ENCODE measurements around the gene DLEC1.

Gene DLEC1

GRCh38 chr3:38141173-38141951 lies 102.4 kb downstream of the DLEC1 start:
- no peak overlapping the region for H3K4me2 ChIP-seq (ENCODE audit: insufficient read depth, low read length)

GRCh38 chr3:38141952-38142273 lies 102.9 kb downstream of the DLEC1 start:
- H3K27ac ChIP-seq (ENCODE audit: low read length), result no peak overlapping the region
- no peak overlapping the region for H2AFZ ChIP-seq (ENCODE audit: low read depth, low read length)
- H3K9ac ChIP-seq (ENCODE audit: low read depth, low read length), result no peak overlapping the region
- H3K4me2 ChIP-seq (ENCODE audit: insufficient read depth, low read length), result no peak overlapping the region
- peaks cover 26% of the 10 kb centered on the region for H3K4me1 ChIP-seq (ENCODE audit: insufficient read depth, low read length)
- no peak overlapping the region for H3K4me3 ChIP-seq (ENCODE audit: low read depth in 1 of 2, low read length in 2 of 2)
- H4K20me1 ChIP-seq (ENCODE audit: insufficient read depth, low read length), result no peaks in the 10 kb centered on the region
- H3K79me2 ChIP-seq (ENCODE audit: insufficient read depth, low read length), result peaks cover 23% of the 10 kb centered on the region
- peaks cover 5% of the 10 kb centered on the region for H3K9me3 ChIP-seq (ENCODE audit: insufficient read depth, low read length, severe bottlenecking)
- peaks cover 25% of the 10 kb centered on the region for H3K36me3 ChIP-seq (ENCODE audit: insufficient read depth, low read length)
- no peak for TF ChIP-seq CTCF (IDR thresholded peaks at IDR 0.05; ENCODE audit: borderline replicate concordance, extremely low read depth, low read length, poor library complexity, severe bottlenecking)
- TF ChIP-seq EZH2 (IDR thresholded peaks at IDR 0.05; ENCODE audit: borderline replicate concordance, low read depth, low read length, severe bottlenecking), result no peak
- DNase-seq, result no peak
- no peak for ATAC-seq (ENCODE audit: insufficient read depth, low read depth)
- no peaks in the 10 kb centered on the region for H3K27me3 ChIP-seq (ENCODE audit: insufficient read depth, low read length, poor library complexity)

More at GRCh38 chr3:38141173-38141951, 102.4 kb downstream of the DLEC1 start:
- H3K27me3 ChIP-seq (ENCODE audit: insufficient read depth, low read length, poor library complexity), result no peaks in the 10 kb centered on the region
- H2AFZ ChIP-seq (ENCODE audit: low read depth, low read length), result no peak overlapping the region
- ATAC-seq (ENCODE audit: insufficient read depth, low read depth) (no peak), DNase-seq (no peak)
- peaks cover 5% of the 10 kb centered on the region for H3K9me3 ChIP-seq (ENCODE audit: insufficient read depth, low read length, severe bottlenecking)
- peaks cover 27% of the 10 kb centered on the region for H3K4me1 ChIP-seq (ENCODE audit: insufficient read depth, low read length)
- H3K79me2 ChIP-seq (ENCODE audit: insufficient read depth, low read length), result peaks cover 28% of the 10 kb centered on the region
- no peaks in the 10 kb centered on the region for H4K20me1 ChIP-seq (ENCODE audit: insufficient read depth, low read length)
- no peak overlapping the region for H3K9ac ChIP-seq (ENCODE audit: low read depth, low read length)
- no peak overlapping the region for H3K4me3 ChIP-seq (ENCODE audit: low read depth in 1 of 2, low read length in 2 of 2)
- peaks cover 25% of the 10 kb centered on the region for H3K36me3 ChIP-seq (ENCODE audit: insufficient read depth, low read length)
- no peak for TF ChIP-seq EZH2 (IDR thresholded peaks at IDR 0.05; ENCODE audit: borderline replicate concordance, low read depth, low read length, severe bottlenecking)
- no peak for TF ChIP-seq CTCF (IDR thresholded peaks at IDR 0.05; ENCODE audit: borderline replicate concordance, extremely low read depth, low read length, poor library complexity, severe bottlenecking)
- no peak overlapping the region for H3K27ac ChIP-seq (ENCODE audit: low read length)

- Histone ChIP-seq H3K36me3 (ENCODE audit: insufficient read depth, low read length) (peaks cover 25% of the 10 kb centered on the region), H3K4me3 (ENCODE audit: low read depth in 1 of 2, low read length in 2 of 2) (no peak overlapping the region), H2AFZ (ENCODE audit: low read depth, low read length) (no peak overlapping the region), H3K4me1 (ENCODE audit: insufficient read depth, low read length) (peaks cover 20% of the 10 kb centered on the region), H3K9me3 (ENCODE audit: insufficient read depth, low read length, severe bottlenecking) (peaks cover 5% of the 10 kb centered on the region), H3K79me2 (ENCODE audit: insufficient read depth, low read length) (peaks cover 20% of the 10 kb centered on the region), H3K9ac (ENCODE audit: low read depth, low read length) (no peak overlapping the region), H3K4me2 (ENCODE audit: insufficient read depth, low read length) (no peak overlapping the region), H3K27me3 (ENCODE audit: insufficient read depth, low read length, poor library complexity) (no peaks in the 10 kb centered on the region), H3K27ac (ENCODE audit: low read length) (no peak overlapping the region), H4K20me1 (ENCODE audit: insufficient read depth, low read length) (no peaks in the 10 kb centered on the region)
- ATAC-seq (ENCODE audit: insufficient read depth, low read depth), result no peak
- no peak for TF ChIP-seq CTCF (IDR thresholded peaks at IDR 0.05; ENCODE audit: borderline replicate concordance, extremely low read depth, low read length, poor library complexity, severe bottlenecking)
- no peak for TF ChIP-seq EZH2 (IDR thresholded peaks at IDR 0.05; ENCODE audit: borderline replicate concordance, low read depth, low read length, severe bottlenecking)
- no peak for DNase-seq
Measured at GRCh38 chr3:38142959-38143358, 104.0 kb downstream of the DLEC1 start.
